ENCODE results near the gene SRSF12.

SRSF12 gene

GRCh38 chr6:89059227-89059626 is 58.6 kb downstream of the SRSF12 start:
- no peak for TF ChIP-seq CTCF (IDR thresholded peaks at IDR 0.05; ENCODE audit: insufficient read depth, missing control alignments)
- DNase-seq (ENCODE audit: insufficient read length, low spot score) (no peak), FAIRE-seq (no peak)

DNA sequence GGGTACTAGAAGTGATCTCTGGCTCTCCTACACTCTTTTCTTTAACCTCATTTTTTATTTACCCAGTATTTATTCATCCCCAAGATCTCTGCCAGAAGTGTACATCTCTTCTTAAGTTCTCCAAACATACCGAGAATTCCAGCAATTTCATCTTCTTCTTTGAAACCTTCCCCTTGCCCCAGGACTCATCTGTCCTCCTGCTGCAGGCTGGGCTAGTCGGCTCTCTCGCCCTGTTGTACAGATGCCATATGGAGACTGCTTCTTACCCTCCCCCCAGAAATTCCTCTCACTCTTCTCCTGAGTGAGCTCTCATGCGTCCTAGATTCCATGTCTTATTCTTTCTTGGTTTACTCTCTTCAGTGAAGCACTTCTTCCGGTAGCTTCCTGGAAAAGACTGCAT is 59.2 kb downstream of the SRSF12 start:
- TF ChIP-seq CTCF (IDR thresholded peaks at IDR 0.05; ENCODE audit: insufficient read depth, missing control alignments): no peak
- DNase-seq (ENCODE audit: insufficient read length, low spot score): no peak
- no peak for FAIRE-seq

- TF ChIP-seq CTCF (IDR thresholded peaks at IDR 0.05; ENCODE audit: insufficient read depth, missing control alignments): no peak
- FAIRE-seq (no peak), DNase-seq (ENCODE audit: insufficient read length, low spot score) (no peak)
Measured at GRCh38 chr6:89057759-89058158, 60.1 kb downstream of the SRSF12 start.

GRCh38 chr6:89054208-89054607 is 63.7 kb downstream of the SRSF12 start:
- no peak for TF ChIP-seq CTCF (IDR thresholded peaks at IDR 0.05; ENCODE audit: insufficient read depth, missing control alignments)
- no peak for FAIRE-seq
- no peak for DNase-seq (ENCODE audit: insufficient read length, low spot score)

GRCh38 chr6:89051676-89052075 is 66.2 kb downstream of the SRSF12 start:
- no peak for TF ChIP-seq CTCF (IDR thresholded peaks at IDR 0.05; ENCODE audit: insufficient read depth, missing control alignments)
- no peak for DNase-seq (ENCODE audit: insufficient read length, low spot score)
- no peak for FAIRE-seq

- no peak for TF ChIP-seq CTCF (IDR thresholded peaks at IDR 0.05; ENCODE audit: insufficient read depth, missing control alignments)
- DNase-seq (ENCODE audit: insufficient read length, low spot score) (no peak), FAIRE-seq (no peak)
Measured at GRCh38 chr6:89050697-89051096, 67.2 kb downstream of the SRSF12 start.

DNA sequence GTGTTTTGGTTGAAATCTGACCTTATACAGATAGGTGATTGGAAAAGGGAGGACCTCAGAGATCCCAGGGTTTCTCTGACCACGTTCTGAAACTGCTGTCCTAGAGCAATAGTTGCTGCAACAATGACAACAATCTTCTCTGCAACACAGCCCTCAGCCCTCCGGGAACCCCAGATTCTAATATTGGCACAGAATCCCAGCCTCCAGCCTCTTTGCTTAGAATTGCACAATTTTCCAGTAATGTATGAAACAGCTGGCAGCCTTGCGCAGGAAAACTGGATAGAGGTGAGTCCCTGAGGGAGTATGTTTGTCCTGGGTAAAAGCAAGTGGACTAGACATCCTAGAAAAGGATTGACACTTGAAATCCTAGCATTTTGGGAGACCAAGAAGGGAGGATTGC is 67.7 kb downstream of the SRSF12 start:
- no peak for FAIRE-seq
- no peak for TF ChIP-seq CTCF (IDR thresholded peaks at IDR 0.05; ENCODE audit: insufficient read depth, missing control alignments)
- DNase-seq (ENCODE audit: insufficient read length, low spot score): no peak

Measured in D721Med (cell line).